ENCODE results near the gene CDC27. TPM values are rescaled to one million over a fixed set of nuclear protein-coding genes. Genes with fewer than 3 reads are reported as not detected.

The CDC27 gene
- total and polyA plus RNA-seq, 2 donors (not counting 3 experiments of a cell fraction or from before 2014, with no cell fraction given), result 76.1 to 172 TPM

GRCh38 chr17:47230864-47231263 lies 41.8 kb upstream of the CDC27 start:
- peaks cover 20% of the 10 kb centered on the region for H3K4me1 ChIP-seq (ENCODE audit: control insufficient read depth, extremely low read depth, insufficient read depth, low read length)
- H3K9me3 ChIP-seq (replicated peaks; ENCODE audit: control insufficient read depth, insufficient read depth, low read length), result no peaks in the 10 kb centered on the region
- no peak for TF ChIP-seq GATA2 (IDR thresholded peaks at IDR 0.05; ENCODE audit: insufficient read depth, insufficient read length, low read depth, low read length)
- no peak for TF ChIP-seq MYC (IDR thresholded peaks at IDR 0.05; ENCODE audit: low read depth, low read length)
- no peak for TF ChIP-seq JUN (IDR thresholded peaks at IDR 0.05; ENCODE audit: borderline replicate concordance, insufficient read depth, insufficient read length, low read depth)
- no peak for TF ChIP-seq POLR2AphosphoS5 (IDR thresholded peaks at IDR 0.05; ENCODE audit: insufficient read depth, low read depth, low read length)
- no peak for TF ChIP-seq FOS (IDR thresholded peaks at IDR 0.05; ENCODE audit: borderline replicate concordance, insufficient read depth, low read length)
- no peak for TF ChIP-seq POLR2A (IDR thresholded peaks at IDR 0.05; ENCODE audit: low read depth, low read length)
- TF ChIP-seq MAX (IDR thresholded peaks at IDR 0.05; ENCODE audit: insufficient read depth, insufficient read length), result no peak
- TF ChIP-seq CTCF (IDR thresholded peaks at IDR 0.05; ENCODE audit: extremely low read depth in 1 of 2, insufficient read depth in 1 of 2, low read depth in 1 of 2, low read length in 2 of 2), result no peak
- TF ChIP-seq EZH2 (IDR thresholded peaks at IDR 0.05; ENCODE audit: borderline replicate concordance, low read depth, low read length, severe bottlenecking), result no peak
- no peaks in the 10 kb centered on the region for H3K36me3 ChIP-seq (ENCODE audit: control insufficient read depth in 2 of 2, extremely low read depth in 1 of 2, insufficient read depth in 2 of 2, low read length in 2 of 2)
- no peak overlapping the region for H2AFZ ChIP-seq (ENCODE audit: low read depth, low read length)
- no peak overlapping the region for H3K4me2 ChIP-seq (ENCODE audit: insufficient read depth, low read length)
- H3K27ac ChIP-seq (ENCODE audit: insufficient read depth, low read depth, low read length), result no peak overlapping the region
- no peaks in the 10 kb centered on the region for H4K20me1 ChIP-seq (replicated peaks; ENCODE audit: control insufficient read depth, extremely low read depth, insufficient read depth, low read length)
- no peak for DNase-seq (ENCODE audit: low read depth, low spot score)
- H3K27me3 ChIP-seq (ENCODE audit: control insufficient read depth in 2 of 2, insufficient read depth in 2 of 2, low read length in 2 of 2), result no peaks in the 10 kb centered on the region
- no peak overlapping the region for H3K9ac ChIP-seq (replicated peaks; ENCODE audit: extremely low read depth, insufficient read depth, low read length)
- no peak for FAIRE-seq
- no peak overlapping the region for H3K4me3 ChIP-seq (replicated peaks in 1 of 3; ENCODE audit: insufficient read depth in 1 of 3, low read depth in 1 of 3, low read length in 3 of 3)
- no peaks in the 10 kb centered on the region for H3K9me1 ChIP-seq (replicated peaks; ENCODE audit: control insufficient read depth, extremely low read depth, insufficient read depth, low read length)
- dilution Hi-C loops (cut with MboI; ENCODE audit: extremely low pct_ligation_motif_present, low sequenced_read_pairs) (no loop called here), intact Hi-C loops (cut with micrococcal nuclease) (loop anchor here (1.0 kb wide), 3 partner anchors 9 to 84 kb away; partner anchors contain the start of gene ITGB3)
- POLR2A ChIA-PET, result no interaction called here
- no peaks in the 10 kb centered on the region for H3K79me2 ChIP-seq (ENCODE audit: control insufficient read depth, insufficient read depth, low read length)
- BruUV-seq (replicated peaks), result no TSS peak
- CTCF ChIA-PET, result interaction anchor here (0.9 to 4.5 kb wide), 4 partner anchors 10 to 385 kb away, joined by 3 to 120 read pairs (median 10); partner anchors contain the start of gene ITGB3
